HCT116 (cell line): ENCODE measurements around the gene RIN3. TPM values are rescaled to one million over a fixed set of nuclear protein-coding genes. Genes with fewer than 3 reads are reported as not detected.

ENCODE experiments used
- ATAC-seq: fragments of 200-7000 bp; cut with Tn5 transposase; 2 replicates; pipeline ENCODE4 v1.9.1; 2020; ENCODE audit warnings: mild to moderate bottlenecking, moderate library complexity
- BruUV-seq: library from RNA; stranded (reverse); fragments of 400-500 nt; replicated peaks from 2 replicates; lab custom pipeline; 2021; lab: Mats Ljungman, UMichigan
- CTCF ChIA-PET: fragments of 300-600 bp; sonication (Branson Sonifier 250); formaldehyde crosslinking; loops from one replicate; lab custom pipeline; 2021; ENCODE audit warnings: antibody characterized with exemption; lab: Charles Lee
- POLR2A ChIA-PET: fragments of 300-600, 350-600 bp; sonication (Branson Sonifier 250); formaldehyde crosslinking; loops from one replicate; lab custom pipeline; 2021; ENCODE audit warnings: antibody characterized with exemption; lab: Charles Lee
- RAD21 ChIA-PET, 2 experiments: fragments of 300-600 bp; sonication (Branson Sonifier 250); formaldehyde crosslinking; loops; one replicate each; lab custom pipeline; 2023; ENCODE audit warnings: low total read pairs in 2 of 2; ENCODE audit not compliant: uncharacterized antibody in 2 of 2, unreplicated experiment in 2 of 2, low non-redundant PET in 1 of 2; lab: Charles Lee
- DNase-seq: peaks from one replicate; pipeline ENCODE4 v3.0.0-alpha.2; 2010; ENCODE audit warnings: low read depth, low spot score
- H2AFZ ChIP-seq: fragments of 200-600 bp; shearing (Covaris generic), sonication (generic); 2 replicates; pipeline ENCODE4 v1.6.1; 2017; ENCODE audit warnings: low read depth, mixed run types, mixed read lengths, antibody characterized with exemption, low read length; ENCODE audit not compliant: poor library complexity, severe bottlenecking
- H3K27ac ChIP-seq: 2 replicates; pipeline ENCODE4 v1.5.1; 2012; ENCODE audit warnings: low read depth, low read length
- H3K27me3 ChIP-seq: fragments of 200-600 bp; sonication (generic); 2 replicates; pipeline ENCODE4 v1.6.1; 2016; ENCODE audit warnings: mixed run types, low read length, mixed read lengths; ENCODE audit not compliant: insufficient read depth
- H3K36me3 ChIP-seq, 2 experiments: fragments of 200-500 bp in 1 of 2; fragments of 200-600 bp in 1 of 2; sonication (Bioruptor generic) in 1 of 2; sonication (generic) in 1 of 2; 2 replicates each; pipeline versions ENCODE4 v1.5.1 to v1.6.1; 2014 to 2016; ENCODE audit warnings: low read length in 2 of 2, inconsistent platforms in 1 of 2, mixed read lengths in 1 of 2, mixed run types in 1 of 2; ENCODE audit not compliant: insufficient read depth in 2 of 2, control insufficient read depth in 1 of 2
- H3K4me1 ChIP-seq, 2 experiments: fragments of 200-600 bp in 1 of 2; sonication (generic) in 1 of 2; 2 replicates each; pipeline versions ENCODE4 v1.5.1 to v1.6.1; 2012 to 2017; ENCODE audit warnings: low read length in 2 of 2, inconsistent platforms in 1 of 2, mild to moderate bottlenecking in 1 of 2, mixed read lengths in 1 of 2, mixed run types in 1 of 2, moderate library complexity in 1 of 2; ENCODE audit not compliant: insufficient read depth in 2 of 2, control insufficient read depth in 1 of 2
- H3K4me2 ChIP-seq: fragments of 200-600 bp; sonication (generic); 2 replicates; pipeline ENCODE4 v1.6.1; 2017; ENCODE audit warnings: mixed run types, low read length, mixed read lengths
- H3K4me3 ChIP-seq, 2 experiments: fragments of 200-600 bp in 1 of 2; sonication (generic) in 1 of 2; replicated peaks in 1 of 2; 2 replicates each; pipeline ENCODE4 v1.5.1; 2011 to 2016; ENCODE audit warnings: low read length in 2 of 2, control low read depth in 1 of 2, low read depth in 1 of 2, mild to moderate bottlenecking in 1 of 2, mixed read lengths in 1 of 2, mixed run types in 1 of 2
- H3K79me2 ChIP-seq: fragments of 200-600 bp; sonication (generic); 2 replicates; pipeline ENCODE4 v1.6.1; 2017; ENCODE audit warnings: mild to moderate bottlenecking, mixed run types, low read length, moderate library complexity, mixed read lengths; ENCODE audit not compliant: insufficient read depth
- H3K9ac ChIP-seq: fragments of 200-600 bp; sonication (generic); 2 replicates; pipeline ENCODE4 v1.6.1; 2016; ENCODE audit warnings: low read length, mixed read lengths
- H3K9me2 ChIP-seq: fragments of 200-600 bp; sonication (generic), shearing (Covaris generic); 2 replicates; pipeline ENCODE4 v1.6.1; 2017; ENCODE audit warnings: mixed run types, mild to moderate bottlenecking, moderate library complexity; ENCODE audit not compliant: insufficient read depth
- H3K9me3 ChIP-seq, 2 experiments: fragments of 200-500 bp in 1 of 2; fragments of 200-600 bp in 1 of 2; sonication (Bioruptor generic) in 1 of 2; sonication (generic) in 1 of 2; 2 replicates each; pipeline ENCODE4 v1.6.1; 2014 to 2017; ENCODE audit warnings: low read length in 2 of 2, mixed read lengths in 2 of 2, inconsistent platforms in 1 of 2, low read depth in 1 of 2, mild to moderate bottlenecking in 1 of 2, mixed run types in 1 of 2, moderate library complexity in 1 of 2; ENCODE audit not compliant: control insufficient read depth in 1 of 2, insufficient read depth in 1 of 2
- H4K20me1 ChIP-seq: fragments of 200-600 bp; sonication (generic), shearing (Covaris generic); 2 replicates; pipeline ENCODE4 v1.6.1; 2017; ENCODE audit warnings: mixed run types, mild to moderate bottlenecking, moderate library complexity; ENCODE audit not compliant: insufficient read depth
- CEBPB ChIP-seq: IDR thresholded peaks from 2 replicates; pipeline ENCODE4 v1.6.1; 2012; ENCODE audit warnings: low read depth
- ELF1 ChIP-seq: IDR thresholded peaks from 2 replicates; pipeline ENCODE4 v1.6.1; 2012; ENCODE audit warnings: low read depth, borderline replicate concordance
- EZH2 ChIP-seq: fragments of 200-600 bp; sonication (generic); IDR thresholded peaks from 2 replicates; pipeline ENCODE4 v1.6.1; 2017; ENCODE audit warnings: antibody characterized with exemption, mixed run types
- POLR2A ChIP-seq: IDR thresholded peaks from 2 replicates; pipeline ENCODE4 v1.7.0; 2011; ENCODE audit warnings: borderline replicate concordance; ENCODE audit not compliant: insufficient read depth, insufficient read length; ENCODE audit errors: extremely low read depth
- POLR2AphosphoS5 ChIP-seq: IDR thresholded peaks from 2 replicates; pipeline ENCODE4 v1.6.1; 2011; ENCODE audit warnings: mild to moderate bottlenecking, low read depth, low read length, moderate library complexity
- SP1 ChIP-seq: IDR thresholded peaks from 2 replicates; pipeline ENCODE4 v1.6.1; 2012; ENCODE audit warnings: low read depth
- YY1 ChIP-seq: IDR thresholded peaks from 2 replicates; pipeline ENCODE4 v1.6.1; 2011; ENCODE audit warnings: low read length, low read depth, moderate library complexity, mild to moderate bottlenecking; ENCODE audit not compliant: insufficient replicate concordance; ENCODE audit errors: extremely low read depth
- ZFX ChIP-seq: fragments of 450-650 bp; IDR thresholded peaks from 2 replicates; pipeline ENCODE4 v1.6.1; 2017
- intact Hi-C: fragments of 100-400 bp; cut with micrococcal nuclease; formaldehyde crosslinking; loops from 2 replicates; pipeline ENCODE4 v1.10.0; 2022
- total RNA-seq: library from RNA; stranded (reverse); gene quantifications from one replicate; pipeline ENCODE4 v1.2.1, GENCODE V29; 2021; ENCODE audit not compliant: unreplicated experiment
- TF ChIP-seq, protein P1 (sequence below), 3 experiments: fragments of 200-600 bp in 1 of 3; sonication (generic) in 1 of 3; IDR thresholded peaks in 2 of 3; conservative IDR thresholded peaks in 1 of 3; 2 replicates each; pipeline ENCODE4 v1.5.1; 2012 to 2017; ENCODE audit warnings: low read depth in 2 of 3, low read length in 2 of 3, antibody characterized with exemption in 1 of 3, borderline replicate concordance in 1 of 3, control low read depth in 1 of 3, mild to moderate bottlenecking in 1 of 3, mixed read lengths in 1 of 3, mixed run types in 1 of 3, moderate library complexity in 1 of 3; ENCODE audit not compliant: insufficient read depth in 1 of 3
- TF ChIP-seq, protein P2 (sequence below): IDR thresholded peaks from 2 replicates; pipeline ENCODE4 v1.6.1; 2012

The RIN3 gene
- total RNA-seq, 1 experiment from 2014 or later = 22.2 TPM

DNA sequence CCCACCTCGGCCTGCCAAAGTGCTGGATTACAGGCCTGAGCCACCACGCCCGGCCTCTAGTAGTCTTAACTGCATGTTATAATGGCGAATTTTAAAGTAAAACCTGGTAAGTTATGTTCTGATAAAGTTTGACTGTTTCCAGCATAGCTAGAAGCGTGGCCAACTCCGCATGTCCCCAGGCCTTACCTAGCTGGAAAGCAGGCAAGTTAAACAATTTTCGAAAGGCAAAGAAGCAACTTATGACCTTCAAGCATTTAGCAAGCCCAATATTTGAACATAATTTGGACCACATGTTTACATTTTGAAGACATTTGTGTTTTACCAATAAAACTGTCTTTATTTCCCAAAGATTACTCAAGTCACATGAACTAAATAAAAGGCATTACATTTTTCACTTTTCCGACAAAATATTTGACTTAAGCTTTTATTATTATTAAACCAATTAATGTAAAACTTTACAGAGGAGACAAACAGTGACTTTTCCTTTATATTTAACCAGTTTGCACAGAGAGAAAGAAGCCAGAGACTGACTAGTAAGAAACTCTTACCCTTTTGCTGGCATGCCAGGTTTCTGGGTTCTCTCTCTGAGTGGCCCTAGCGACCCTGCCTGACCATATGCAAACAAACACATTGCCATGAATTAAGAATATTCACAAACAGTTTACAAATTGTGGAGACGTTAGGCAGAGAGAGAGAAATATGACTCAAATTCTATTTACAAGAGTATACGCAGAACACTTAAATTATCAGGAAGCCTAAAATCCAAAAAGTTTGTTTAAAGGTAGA lies 106.3 kb downstream of the RIN3 start:
- no peak overlapping the region for H2AFZ ChIP-seq
- TF ChIP-seq, protein P1, sequence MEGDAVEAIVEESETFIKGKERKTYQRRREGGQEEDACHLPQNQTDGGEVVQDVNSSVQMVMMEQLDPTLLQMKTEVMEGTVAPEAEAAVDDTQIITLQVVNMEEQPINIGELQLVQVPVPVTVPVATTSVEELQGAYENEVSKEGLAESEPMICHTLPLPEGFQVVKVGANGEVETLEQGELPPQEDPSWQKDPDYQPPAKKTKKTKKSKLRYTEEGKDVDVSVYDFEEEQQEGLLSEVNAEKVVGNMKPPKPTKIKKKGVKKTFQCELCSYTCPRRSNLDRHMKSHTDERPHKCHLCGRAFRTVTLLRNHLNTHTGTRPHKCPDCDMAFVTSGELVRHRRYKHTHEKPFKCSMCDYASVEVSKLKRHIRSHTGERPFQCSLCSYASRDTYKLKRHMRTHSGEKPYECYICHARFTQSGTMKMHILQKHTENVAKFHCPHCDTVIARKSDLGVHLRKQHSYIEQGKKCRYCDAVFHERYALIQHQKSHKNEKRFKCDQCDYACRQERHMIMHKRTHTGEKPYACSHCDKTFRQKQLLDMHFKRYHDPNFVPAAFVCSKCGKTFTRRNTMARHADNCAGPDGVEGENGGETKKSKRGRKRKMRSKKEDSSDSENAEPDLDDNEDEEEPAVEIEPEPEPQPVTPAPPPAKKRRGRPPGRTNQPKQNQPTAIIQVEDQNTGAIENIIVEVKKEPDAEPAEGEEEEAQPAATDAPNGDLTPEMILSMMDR (IDR thresholded peaks at IDR 0.05 in 2 of 3, conservative IDR thresholded peaks at IDR 0.05 in 1 of 3; ENCODE audit: borderline replicate concordance in 1 of 3, insufficient read depth in 1 of 3, low read depth in 2 of 3, low read length in 2 of 3) = no peak
- TF ChIP-seq EZH2 = no peak
- no peak for TF ChIP-seq ELF1
- no peak for TF ChIP-seq CEBPB
- TF ChIP-seq, protein P2, sequence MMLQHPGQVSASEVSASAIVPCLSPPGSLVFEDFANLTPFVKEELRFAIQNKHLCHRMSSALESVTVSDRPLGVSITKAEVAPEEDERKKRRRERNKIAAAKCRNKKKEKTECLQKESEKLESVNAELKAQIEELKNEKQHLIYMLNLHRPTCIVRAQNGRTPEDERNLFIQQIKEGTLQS = no peak
- no peak for TF ChIP-seq POLR2AphosphoS5
- no peak for TF ChIP-seq ZFX
- TF ChIP-seq POLR2A = no peak
- no peak for TF ChIP-seq SP1
- TF ChIP-seq YY1 = no peak
- TF ChIP-seq, all 23 proteins: peak for 0
- H3K27me3 ChIP-seq = no peaks in the 10 kb centered on the region
- ATAC-seq (no peak), DNase-seq (no peak)
- no peak overlapping the region for H3K27ac ChIP-seq
- intact Hi-C loops = no loop called here
- POLR2A ChIA-PET = interaction anchor here (0.6 kb wide), 1 partner anchor 108 kb away, joined by 3 read pairs; no protein-coding TSS in a partner anchor
- no TSS peak for BruUV-seq
- CTCF ChIA-PET = interaction anchor here (0.7 kb wide), 1 partner anchor 23 kb away, joined by 4 read pairs; no protein-coding TSS in a partner anchor
- no peaks in the 10 kb centered on the region for H4K20me1 ChIP-seq
- peaks cover 5 to 15% of the 10 kb centered on the region in 2 experiments for H3K4me1 ChIP-seq
- RAD21 ChIA-PET = no interaction called here
- no peak overlapping the region for H3K4me2 ChIP-seq
- no peak overlapping the region for H3K4me3 ChIP-seq
- no peak overlapping the region for H3K9ac ChIP-seq
- H3K9me2 ChIP-seq = no peaks in the 10 kb centered on the region
- H3K9me3 ChIP-seq = peaks cover 0 to 10% of the 10 kb centered on the region in 2 experiments; a peak in 1 of 4 replicates
- H3K79me2 ChIP-seq = no peaks in the 10 kb centered on the region
- H3K36me3 ChIP-seq = peaks cover 0 to 2% of the 10 kb centered on the region in 2 experiments; a peak in 1 of 4 replicates
